IMR-90 (cell line): ENCODE measurements around the gene SLC17A5. TPM values are rescaled to one million over a fixed set of nuclear protein-coding genes. Genes with fewer than 3 reads are reported as not detected.

Source experiments
- ATAC-seq: fragments of 200-7000 bp; cut with Tn5 transposase; 2 replicates; pipeline ENCODE4 v1.9.1; 2020; ENCODE audit warnings: low read depth, mild to moderate bottlenecking, moderate library complexity
- BruUV-seq: library from RNA; stranded (reverse); fragments of 400-500 nt; replicated peaks from 2 replicates; lab custom pipeline; 2021; lab: Mats Ljungman, UMichigan
- CTCF ChIA-PET: fragments of 300-600 bp; formaldehyde crosslinking; extraction: SDS; loops from one replicate; lab custom pipeline; 2021; ENCODE audit warnings: antibody characterized with exemption; lab: Yijun Ruan, JAX
- POLR2A ChIA-PET: fragments of 300-600 bp; sonication (Branson Sonifier 250); formaldehyde crosslinking; loops from one replicate; lab custom pipeline; 2022; ENCODE audit warnings: antibody characterized with exemption; ENCODE audit not compliant: unreplicated experiment; lab: Charles Lee
- DNase-seq: peaks from one replicate; pipeline ENCODE4 v3.0.0; 2013
- H2AFZ ChIP-seq: replicated peaks from 2 replicates; pipeline ENCODE3; 2013; ENCODE audit warnings: low read length, mild to moderate bottlenecking; ENCODE audit not compliant: poor library complexity
- H2AK5ac ChIP-seq: 2 replicates; pipeline ENCODE4 v1.6.1; 2013; ENCODE audit warnings: low read depth, low read length, inconsistent platforms
- H2AK9ac ChIP-seq: replicated peaks from 2 replicates; pipeline ENCODE3; 2013; ENCODE audit warnings: mild to moderate bottlenecking, low read depth, low read length, moderate library complexity; ENCODE audit not compliant: poor library complexity
- H2BK120ac ChIP-seq: 2 replicates; pipeline ENCODE4 v1.6.1; 2013; ENCODE audit warnings: low read depth, low read length, inconsistent platforms
- H2BK15ac ChIP-seq: 3 replicates; pipeline ENCODE4 v1.6.1; 2013; ENCODE audit warnings: low read depth, low read length, inconsistent platforms
- H2BK20ac ChIP-seq: 2 replicates; pipeline ENCODE4 v1.6.1; 2013; ENCODE audit warnings: low read depth, mild to moderate bottlenecking, inconsistent platforms, low read length, moderate library complexity
- H2BK5ac ChIP-seq: 2 replicates; pipeline ENCODE4 v1.6.1; 2013; ENCODE audit warnings: mild to moderate bottlenecking, low read depth, low read length, inconsistent platforms; ENCODE audit not compliant: poor library complexity, severe bottlenecking
- H3K14ac ChIP-seq: replicated peaks from 2 replicates; pipeline ENCODE4 v1.6.1; 2013; ENCODE audit warnings: low read depth, low read length, inconsistent platforms
- H3K18ac ChIP-seq: 2 replicates; pipeline ENCODE4 v1.6.1; 2013; ENCODE audit warnings: low read depth, low read length, control low read depth
- H3K23ac ChIP-seq: 2 replicates; pipeline ENCODE4 v1.6.1; 2013; ENCODE audit warnings: low read depth, low read length, inconsistent platforms
- H3K27ac ChIP-seq: 2 replicates; pipeline ENCODE4 v1.5.1; 2013; ENCODE audit warnings: mild to moderate bottlenecking, control low read depth, low read length; ENCODE audit not compliant: insufficient read depth
- H3K27me3 ChIP-seq: 2 replicates; pipeline ENCODE4 v1.6.1; 2013; ENCODE audit warnings: low read length; ENCODE audit not compliant: control insufficient read depth, insufficient read depth
- H3K36me3 ChIP-seq: 2 replicates; pipeline ENCODE4 v1.6.1; 2013; ENCODE audit warnings: low read length, mixed read lengths; ENCODE audit not compliant: control insufficient read depth, insufficient read depth
- H3K4ac ChIP-seq: 2 replicates; pipeline ENCODE4 v1.6.1; 2013; ENCODE audit warnings: low read depth, low read length, inconsistent platforms
- H3K4me1 ChIP-seq: 2 replicates; pipeline ENCODE4 v1.6.1; 2013; ENCODE audit warnings: low read length, mixed read lengths; ENCODE audit not compliant: control insufficient read depth, insufficient read depth
- H3K4me2 ChIP-seq: 2 replicates; pipeline ENCODE4 v1.6.1; 2013; ENCODE audit warnings: low read depth, mild to moderate bottlenecking, control low read depth, low read length, moderate library complexity
- H3K4me3 ChIP-seq: 2 replicates; pipeline ENCODE4 v1.5.1; 2013; ENCODE audit warnings: low read depth, mild to moderate bottlenecking, control low read depth, low read length, moderate library complexity; ENCODE audit not compliant: insufficient read depth
- H3K56ac ChIP-seq: 2 replicates; pipeline ENCODE4 v1.6.1; 2013; ENCODE audit warnings: low read length, inconsistent platforms; ENCODE audit not compliant: insufficient read depth; ENCODE audit errors: extremely low read depth
- H3K79me1 ChIP-seq, 2 experiments: 2 replicates each; pipeline ENCODE4 v1.6.1; 2013; ENCODE audit warnings: low read length in 2 of 2, inconsistent platforms in 1 of 2, low read depth in 1 of 2
- H3K9ac ChIP-seq: 2 replicates; pipeline ENCODE4 v1.6.1; 2013; ENCODE audit warnings: low read depth, low read length, control low read depth
- H3K9me1 ChIP-seq: 2 replicates; pipeline ENCODE4 v1.6.1; 2013; ENCODE audit warnings: low read length, inconsistent platforms; ENCODE audit not compliant: insufficient read depth
- H3K9me3 ChIP-seq: 2 replicates; pipeline ENCODE4 v1.6.1; 2013; ENCODE audit warnings: low read length; ENCODE audit not compliant: control insufficient read depth, insufficient read depth
- H4K20me1 ChIP-seq: 2 replicates; pipeline ENCODE4 v1.6.1; 2013; ENCODE audit warnings: low read length, inconsistent platforms; ENCODE audit not compliant: insufficient read depth
- H4K5ac ChIP-seq: 2 replicates; pipeline ENCODE4 v1.6.1; 2013; ENCODE audit warnings: mild to moderate bottlenecking, low read depth, low read length, control low read depth
- H4K8ac ChIP-seq, 2 experiments: 2 replicates each; pipeline ENCODE4 v1.6.1; 2013; ENCODE audit warnings: low read depth in 2 of 2, low read length in 2 of 2, control low read depth in 1 of 2, inconsistent platforms in 1 of 2
- H4K91ac ChIP-seq: 2 replicates; pipeline ENCODE4 v1.6.1; 2013; ENCODE audit warnings: low read depth, low read length, inconsistent platforms; ENCODE audit not compliant: insufficient read depth
- BHLHE40 ChIP-seq: fragments of 150-350 bp; IDR thresholded peaks from 2 replicates; pipeline ENCODE4 v1.6.1; 2016; ENCODE audit warnings: mild to moderate bottlenecking, low read depth, low read length
- CEBPB ChIP-seq: IDR thresholded peaks from 2 replicates; pipeline ENCODE4 v1.6.1; 2012; ENCODE audit warnings: low read depth, low read length, improper control_type of control experiment
- CHD1 ChIP-seq: IDR thresholded peaks from 2 replicates; pipeline ENCODE4 v1.6.1; 2012; ENCODE audit warnings: low read depth, low read length, improper control_type of control experiment
- ELK1 ChIP-seq: fragments of 150-350 bp; IDR thresholded peaks from 2 replicates; pipeline ENCODE4 v1.6.1; 2016; ENCODE audit warnings: low read depth, mild to moderate bottlenecking, low read length, moderate library complexity, borderline replicate concordance
- FOS ChIP-seq: fragments of 150-350 bp; IDR thresholded peaks from 2 replicates; pipeline ENCODE4 v1.6.1; 2016; ENCODE audit warnings: low read depth, low read length
- MAFK ChIP-seq: IDR thresholded peaks from 2 replicates; pipeline ENCODE4 v1.6.1; 2012; ENCODE audit warnings: low read depth, low read length, improper control_type of control experiment
- MAZ ChIP-seq: IDR thresholded peaks from 2 replicates; pipeline ENCODE4 v1.6.1; 2012; ENCODE audit warnings: low read depth, mild to moderate bottlenecking, low read length, improper control_type of control experiment, moderate library complexity, borderline replicate concordance
- MXI1 ChIP-seq: IDR thresholded peaks from 2 replicates; pipeline ENCODE4 v1.6.1; 2012; ENCODE audit warnings: low read depth, mild to moderate bottlenecking, low read length, moderate library complexity, borderline replicate concordance
- NFE2L2 ChIP-seq: fragments of 150-350 bp; IDR thresholded peaks from 2 replicates; pipeline ENCODE4 v1.6.1; 2016; ENCODE audit warnings: low read depth, mild to moderate bottlenecking, low read length
- POLR2A ChIP-seq: IDR thresholded peaks from 2 replicates; pipeline ENCODE4 v1.6.1; 2012; ENCODE audit warnings: mild to moderate bottlenecking, low read depth, low read length
- RAD21 ChIP-seq: IDR thresholded peaks from 2 replicates; pipeline ENCODE4 v1.6.1; 2012; ENCODE audit warnings: low read length, improper control_type of control experiment
- RCOR1 ChIP-seq: IDR thresholded peaks from 2 replicates; pipeline ENCODE4 v1.6.1; 2012; ENCODE audit warnings: mild to moderate bottlenecking, low read length, improper control_type of control experiment; ENCODE audit not compliant: insufficient replicate concordance
- RFX5 ChIP-seq: IDR thresholded peaks from 2 replicates; pipeline ENCODE4 v1.8.0; 2012; ENCODE audit warnings: low read depth, mild to moderate bottlenecking, low read length, moderate library complexity
- WGBS, 2 experiments: methylation state at CpG; one replicate each; pipeline versions ENCODE4 v1.1.5 to v1.1.7; 2013; ENCODE audit warnings: missing lambda C conversion rate in 2 of 2; ENCODE audit not compliant: insufficient read length in 1 of 2; ENCODE audit errors: extremely low coverage in 2 of 2; 5-methylcytosine and 5-hydroxymethylcytosine counted together
- dilution Hi-C: fragments of 300-500 bp; cut with HindIII; formaldehyde crosslinking; loops from one replicate; pipeline ENCODE4 v1.14.3; 2018; ENCODE audit warnings: low sequenced_read_pairs; ENCODE audit not compliant: unreplicated experiment
- in situ Hi-C: fragments of 300-500 bp; cut with MboI; formaldehyde crosslinking; loops from 3 replicates; pipeline ENCODE4 v1.14.3; 2019; ENCODE audit warnings: low sequenced_read_pairs, inconsistent platforms, mixed read lengths
- intact Hi-C: fragments of 100-400 bp; cut with micrococcal nuclease; formaldehyde crosslinking; loops from 2 replicates; pipeline ENCODE4 v1.10.0; 2022
- polyA plus RNA-seq, 3 experiments: library from polyadenylated mRNA; depleted of rRNA; stranded (reverse); fragments of >200 nt; gene quantifications; 2 replicates each; pipeline ENCODE4 v1.2.3, GENCODE V29; 2012; ENCODE audit warnings: low replicate concordance in 1 of 3
- total RNA-seq: library from RNA; depleted of rRNA; stranded (reverse); fragments of >200 nt; gene quantifications from 2 replicates; pipeline ENCODE4 v1.2.3, GENCODE V29; 2012
- TF ChIP-seq, protein P1 (sequence below): conservative IDR thresholded peaks from 2 replicates; pipeline ENCODE4 v1.5.1; 2012; ENCODE audit warnings: mild to moderate bottlenecking, low read depth, low read length, improper control_type of control experiment
- TF ChIP-seq, protein P2 (sequence below): fragments of 150-350 bp; IDR thresholded peaks from 2 replicates; pipeline ENCODE4 v1.6.1; 2017; ENCODE audit warnings: mild to moderate bottlenecking, antibody characterized with exemption, low read length, low read depth

Gene SLC17A5
- total and polyA plus RNA-seq, 2 of the 4 experiments (the other 2 are of a cell fraction): 20.8 to 27.2 TPM

DNA sequence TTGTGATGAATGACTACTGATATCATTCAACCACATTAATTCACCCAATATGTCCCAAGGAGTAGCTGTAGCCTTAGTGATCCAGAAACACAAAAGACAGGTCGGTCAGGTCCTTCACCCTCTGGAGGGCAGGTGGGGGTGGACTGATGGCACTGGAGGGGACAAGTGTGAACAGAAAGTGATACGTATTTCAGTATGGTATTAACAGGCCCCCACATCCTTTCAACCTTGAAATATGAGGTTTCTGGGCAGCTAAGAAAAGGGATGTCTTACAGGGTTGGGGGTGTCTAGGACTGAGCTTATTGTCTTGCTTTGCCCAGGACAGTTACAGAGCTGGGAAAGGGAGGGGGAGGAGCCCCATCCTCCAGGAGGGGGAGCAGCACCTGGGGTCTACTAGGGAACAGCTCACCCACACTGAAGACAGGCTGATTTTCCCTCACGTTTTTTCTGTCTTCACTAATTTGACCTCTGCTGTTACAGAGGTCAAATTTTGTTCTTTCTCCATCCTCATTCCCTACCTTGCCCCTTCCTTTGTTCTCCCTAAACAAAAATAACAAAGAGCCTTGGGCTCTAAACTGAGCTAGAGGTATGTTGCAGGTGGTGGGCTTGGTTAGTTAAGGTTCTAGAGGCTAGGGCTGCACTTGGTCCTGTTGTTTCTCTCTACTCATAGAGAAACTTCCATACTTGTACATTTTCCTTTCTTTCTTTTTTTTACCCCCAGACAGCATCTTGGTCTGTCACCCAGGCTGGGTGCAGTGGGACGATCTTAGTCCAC lies 95.0 kb downstream of the SLC17A5 start:
- no peak overlapping the region for H4K91ac ChIP-seq
- no peak overlapping the region for H3K9ac ChIP-seq
- H4K8ac ChIP-seq: no peak overlapping the region
- H3K4me1 ChIP-seq: peaks cover 2% of the 10 kb centered on the region; the same call in 1 of the 2 replicates
- H4K20me1 ChIP-seq: no peaks in the 10 kb centered on the region
- no peak overlapping the region; the same call in 1 of the 2 replicates for H3K14ac ChIP-seq
- H3K56ac ChIP-seq: no peak overlapping the region
- no peak overlapping the region for H3K4me3 ChIP-seq
- ATAC-seq: no peak
- no peak overlapping the region for H2BK20ac ChIP-seq
- no peak overlapping the region for H3K18ac ChIP-seq
- in situ Hi-C loops (no loop called here), intact Hi-C loops (no loop called here), dilution Hi-C loops (no loop called here)
- H3K79me1 ChIP-seq: no peaks in the 10 kb centered on the region
- H4K5ac ChIP-seq: no peak overlapping the region
- DNase-seq: no peak
- ChIA-PET CTCF (interaction anchor here (0.6 to 1.5 kb wide), 3 partner anchors 10 to 129 kb away, joined by 3 to 4 read pairs (median 3); no protein-coding TSS in a partner anchor), POLR2A (no interaction called here)
- no peak overlapping the region for H2BK120ac ChIP-seq
- H3K4ac ChIP-seq: peak overlapping the region; percentile 60
- no peak overlapping the region for H2AFZ ChIP-seq
- no peak overlapping the region for H3K27ac ChIP-seq
- H2BK5ac ChIP-seq: no peak overlapping the region
- H3K27me3 ChIP-seq: no peaks in the 10 kb centered on the region
- no peak overlapping the region for H3K4me2 ChIP-seq
- H3K36me3 ChIP-seq: no peaks in the 10 kb centered on the region
- BruUV-seq: no TSS peak
- H2AK5ac ChIP-seq: no peak overlapping the region
- H2BK15ac ChIP-seq: no peak overlapping the region
- no peak overlapping the region; the same call in 1 of the 2 replicates for H3K23ac ChIP-seq
- WGBS, 2 experiments: no CpG with 5 or more reads among the region's 4 CpGs
- H3K9me3 ChIP-seq: no peaks in the 10 kb centered on the region
- H3K9me1 ChIP-seq: no peaks in the 10 kb centered on the region
- no peak overlapping the region for H2AK9ac ChIP-seq
- TF ChIP-seq, protein P1, sequence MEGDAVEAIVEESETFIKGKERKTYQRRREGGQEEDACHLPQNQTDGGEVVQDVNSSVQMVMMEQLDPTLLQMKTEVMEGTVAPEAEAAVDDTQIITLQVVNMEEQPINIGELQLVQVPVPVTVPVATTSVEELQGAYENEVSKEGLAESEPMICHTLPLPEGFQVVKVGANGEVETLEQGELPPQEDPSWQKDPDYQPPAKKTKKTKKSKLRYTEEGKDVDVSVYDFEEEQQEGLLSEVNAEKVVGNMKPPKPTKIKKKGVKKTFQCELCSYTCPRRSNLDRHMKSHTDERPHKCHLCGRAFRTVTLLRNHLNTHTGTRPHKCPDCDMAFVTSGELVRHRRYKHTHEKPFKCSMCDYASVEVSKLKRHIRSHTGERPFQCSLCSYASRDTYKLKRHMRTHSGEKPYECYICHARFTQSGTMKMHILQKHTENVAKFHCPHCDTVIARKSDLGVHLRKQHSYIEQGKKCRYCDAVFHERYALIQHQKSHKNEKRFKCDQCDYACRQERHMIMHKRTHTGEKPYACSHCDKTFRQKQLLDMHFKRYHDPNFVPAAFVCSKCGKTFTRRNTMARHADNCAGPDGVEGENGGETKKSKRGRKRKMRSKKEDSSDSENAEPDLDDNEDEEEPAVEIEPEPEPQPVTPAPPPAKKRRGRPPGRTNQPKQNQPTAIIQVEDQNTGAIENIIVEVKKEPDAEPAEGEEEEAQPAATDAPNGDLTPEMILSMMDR: no peak
- no peak for TF ChIP-seq POLR2A
- TF ChIP-seq FOS: no peak
- TF ChIP-seq ELK1: no peak
- no peak for TF ChIP-seq BHLHE40
- TF ChIP-seq MAFK: no peak
- TF ChIP-seq MXI1: no peak
- TF ChIP-seq RAD21: no peak
- no peak for TF ChIP-seq CEBPB
- TF ChIP-seq CHD1: no peak
- no peak for TF ChIP-seq RCOR1
- no peak for TF ChIP-seq NFE2L2
- no peak for TF ChIP-seq RFX5
- TF ChIP-seq MAZ: no peak
- TF ChIP-seq, protein P2, sequence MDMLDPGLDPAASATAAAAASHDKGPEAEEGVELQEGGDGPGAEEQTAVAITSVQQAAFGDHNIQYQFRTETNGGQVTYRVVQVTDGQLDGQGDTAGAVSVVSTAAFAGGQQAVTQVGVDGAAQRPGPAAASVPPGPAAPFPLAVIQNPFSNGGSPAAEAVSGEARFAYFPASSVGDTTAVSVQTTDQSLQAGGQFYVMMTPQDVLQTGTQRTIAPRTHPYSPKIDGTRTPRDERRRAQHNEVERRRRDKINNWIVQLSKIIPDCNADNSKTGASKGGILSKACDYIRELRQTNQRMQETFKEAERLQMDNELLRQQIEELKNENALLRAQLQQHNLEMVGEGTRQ: no peak
